Measurements from ENCODE around the gene DHPS.
"Not testable (repeated sequence)": the region's sequence is repeated elsewhere in the genome, so short reads cannot be mapped to it uniquely, and the experiment has no call there.

DHPS gene

GRCh38 chr19:12681074-12681987, at the start of gene DHPS:
Gene DHPS (minus strand): TSS chr19:12681880. CDS start chr19:12681766, 114 bp downstream.
- peak; percentile 81 to 98 (median 93) for DNase-seq
- intact Hi-C loops (cut with DNase I), result loop anchor here (5.0 kb wide), 1 partner anchor 129 kb away; the partner anchor contains the start of gene ZNF564

DNA sequence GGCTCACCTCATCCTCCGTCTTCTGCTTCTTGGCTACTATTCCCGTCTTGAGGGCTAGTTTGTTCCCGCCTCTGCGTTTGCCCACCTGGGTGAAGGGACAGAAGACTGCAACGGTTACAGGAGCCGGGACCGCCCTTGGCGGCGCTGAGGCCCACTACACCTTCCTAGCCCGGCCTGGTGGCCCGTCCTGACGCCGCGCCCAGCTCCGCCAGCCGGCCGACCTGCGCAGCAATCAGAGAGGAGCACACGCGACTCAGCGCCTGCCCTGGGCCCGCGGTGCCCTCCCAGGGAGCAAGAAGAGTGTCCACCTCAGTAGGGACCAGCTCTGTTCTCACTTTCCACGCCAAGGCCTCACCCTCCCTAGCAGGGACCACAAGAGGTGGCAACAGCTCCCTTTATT, 49.7 kb upstream of the DHPS start:
- DNase-seq, result no peak
- intact Hi-C loops (cut with DNase I), result no loop called here

DNA sequence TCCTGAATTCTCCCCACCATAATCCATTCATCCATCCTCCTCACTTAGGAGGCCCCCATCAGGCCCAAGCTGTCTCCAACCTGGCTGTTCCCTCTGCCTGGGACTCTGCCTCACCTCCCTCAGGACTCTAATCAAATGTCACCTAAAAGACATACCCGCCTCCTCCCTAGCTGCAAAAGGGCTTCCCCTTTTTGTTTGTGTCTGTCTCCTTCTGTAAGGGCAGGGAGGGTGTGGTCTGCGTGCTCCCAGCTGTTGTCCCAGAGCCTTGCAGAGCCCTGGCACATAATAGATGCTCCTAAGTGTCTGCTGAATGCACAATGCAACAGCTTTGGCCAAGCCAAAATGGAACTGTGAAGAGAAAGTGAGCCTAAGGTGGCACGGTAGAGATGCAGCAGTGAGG, 48.4 kb upstream of the DHPS start:
- DNase-seq, result no peak

DNA sequence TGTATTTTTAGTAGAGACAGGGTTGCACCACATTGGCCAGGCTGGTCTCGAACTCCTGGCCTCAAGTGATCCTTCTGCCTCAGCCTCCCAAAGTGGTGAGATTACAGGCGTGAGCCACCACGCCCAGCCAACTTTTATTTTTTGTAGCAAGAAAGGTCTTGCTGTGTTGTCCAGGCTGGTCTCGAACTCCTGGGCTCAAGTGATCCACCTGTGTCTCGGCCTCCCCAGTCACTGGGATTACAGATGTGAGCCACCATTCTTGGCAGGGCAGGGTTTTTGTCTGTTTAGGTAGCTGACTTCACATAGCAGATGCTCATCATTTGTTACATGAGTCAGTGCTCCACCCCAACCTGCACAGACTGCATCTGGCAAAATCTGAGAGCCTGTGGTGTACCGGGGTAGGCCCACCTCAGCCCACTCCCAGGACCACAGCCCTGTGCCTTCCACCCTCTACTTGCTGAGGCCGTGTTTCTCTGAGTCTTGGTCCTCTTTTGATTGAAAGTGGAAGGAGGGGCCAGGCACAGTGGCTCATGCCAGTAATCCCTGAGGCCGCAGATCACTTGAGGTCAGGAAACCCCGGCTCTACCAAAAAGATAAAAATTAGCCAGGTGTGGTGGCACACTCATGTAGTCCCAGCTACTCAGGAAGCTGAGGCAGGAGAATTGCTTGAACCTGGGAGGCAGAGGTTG, 46.2 kb upstream of the DHPS start:
- no peak for DNase-seq
- intact Hi-C loops (cut with DNase I), result no loop called here

More for the DNA sequence above, 48.4 kb upstream of the DHPS start:
- intact Hi-C loops (cut with DNase I), result no loop called here

DNA sequence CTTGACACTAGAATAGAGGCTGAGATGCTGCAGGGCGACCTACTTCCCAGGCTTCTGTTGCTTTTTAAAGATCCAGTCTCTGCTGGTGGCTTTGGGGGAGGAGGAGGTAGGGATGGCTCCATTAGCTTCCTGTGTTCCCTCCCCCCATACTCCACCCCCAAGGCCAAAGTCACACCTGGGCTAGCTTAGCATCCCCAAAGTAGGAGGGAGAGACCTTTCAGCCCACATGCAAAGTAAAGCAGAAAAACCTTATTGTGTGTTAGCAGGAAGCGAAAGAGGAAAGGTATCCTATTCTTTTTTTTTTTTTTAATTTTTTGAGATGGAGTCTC, 45.3 kb upstream of the DHPS start:
- no peak for DNase-seq
- intact Hi-C loops (cut with DNase I), result no loop called here

- intact Hi-C loops (cut with DNase I), result not testable (repeated sequence)
Observed at GRCh38 chr19:12725612-12726011, 43.9 kb upstream of the DHPS start.

DNA sequence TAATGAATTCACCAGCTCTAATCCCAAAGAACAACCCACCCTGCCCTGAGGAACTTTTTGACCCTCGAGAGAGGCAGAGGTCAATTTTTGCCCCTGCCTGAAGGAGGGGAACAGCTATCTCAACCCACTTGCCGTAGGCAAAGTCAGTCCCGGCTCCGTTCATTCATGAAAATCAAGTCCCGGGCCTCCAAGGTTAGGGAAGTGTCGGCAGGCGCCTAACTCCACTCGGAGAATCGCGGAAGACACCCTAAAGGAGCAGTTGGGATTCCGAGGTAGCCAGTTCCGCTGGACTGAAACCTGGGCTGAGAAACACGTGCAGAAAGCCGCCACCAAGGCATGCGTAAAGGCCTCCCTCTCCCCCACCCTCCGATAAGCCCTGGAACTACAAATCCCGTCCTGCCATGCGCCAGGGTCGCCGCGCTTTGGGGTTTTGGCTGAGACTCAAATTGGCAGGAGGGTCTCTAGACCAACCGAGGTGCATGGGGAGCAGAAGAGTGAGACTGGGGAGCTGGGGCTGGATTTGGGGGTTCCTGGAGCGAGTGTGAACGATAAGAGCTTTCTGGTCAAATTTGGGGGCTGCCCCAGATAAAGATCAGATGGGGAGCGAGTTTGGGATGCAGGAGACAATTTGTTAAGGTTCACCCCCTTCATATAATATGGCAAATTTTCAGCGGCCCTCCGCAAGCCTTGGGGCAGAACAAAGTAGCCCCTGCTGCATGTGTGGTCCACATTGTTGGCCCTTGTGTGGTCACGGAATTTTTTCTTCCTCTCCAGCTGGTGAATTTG, 42.2 kb upstream of the DHPS start, which contains the start of gene TNPO2:
TNPO2 (minus strand) TSS at position 292 of the 786 bp plus-strand sequence. CDS start 2,955 bp downstream, outside the sequence.
- intact Hi-C loops (cut with DNase I), result loop anchor here (1.0 kb wide), 1 partner anchor 10 kb away; the partner anchor contains the start of gene TRIR
- DNase-seq, result peak; percentile 47 to 88 (median 71)

More at GRCh38 chr19:12725612-12726011, 43.9 kb upstream of the DHPS start:
- not testable (repeated sequence) for DNase-seq

DNA sequence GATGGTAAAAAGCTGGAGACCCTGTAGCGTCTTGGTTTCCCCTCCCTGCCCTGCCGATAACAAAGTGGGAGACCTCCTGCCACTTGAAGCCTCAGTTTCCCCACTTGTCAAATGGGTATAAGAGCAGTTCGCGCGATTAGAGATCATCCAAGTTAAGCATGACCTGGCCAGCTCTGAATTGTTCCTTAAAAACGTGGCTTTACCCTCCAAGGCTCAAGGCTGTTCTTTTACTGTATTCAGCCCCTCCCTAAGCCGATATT, 41.6 kb upstream of the DHPS start:
- no peak for DNase-seq
- intact Hi-C loops (cut with DNase I), result loop anchor here (1.0 kb wide), 1 partner anchor 11 kb away; the partner anchor contains the start of gene TRIR

DNA sequence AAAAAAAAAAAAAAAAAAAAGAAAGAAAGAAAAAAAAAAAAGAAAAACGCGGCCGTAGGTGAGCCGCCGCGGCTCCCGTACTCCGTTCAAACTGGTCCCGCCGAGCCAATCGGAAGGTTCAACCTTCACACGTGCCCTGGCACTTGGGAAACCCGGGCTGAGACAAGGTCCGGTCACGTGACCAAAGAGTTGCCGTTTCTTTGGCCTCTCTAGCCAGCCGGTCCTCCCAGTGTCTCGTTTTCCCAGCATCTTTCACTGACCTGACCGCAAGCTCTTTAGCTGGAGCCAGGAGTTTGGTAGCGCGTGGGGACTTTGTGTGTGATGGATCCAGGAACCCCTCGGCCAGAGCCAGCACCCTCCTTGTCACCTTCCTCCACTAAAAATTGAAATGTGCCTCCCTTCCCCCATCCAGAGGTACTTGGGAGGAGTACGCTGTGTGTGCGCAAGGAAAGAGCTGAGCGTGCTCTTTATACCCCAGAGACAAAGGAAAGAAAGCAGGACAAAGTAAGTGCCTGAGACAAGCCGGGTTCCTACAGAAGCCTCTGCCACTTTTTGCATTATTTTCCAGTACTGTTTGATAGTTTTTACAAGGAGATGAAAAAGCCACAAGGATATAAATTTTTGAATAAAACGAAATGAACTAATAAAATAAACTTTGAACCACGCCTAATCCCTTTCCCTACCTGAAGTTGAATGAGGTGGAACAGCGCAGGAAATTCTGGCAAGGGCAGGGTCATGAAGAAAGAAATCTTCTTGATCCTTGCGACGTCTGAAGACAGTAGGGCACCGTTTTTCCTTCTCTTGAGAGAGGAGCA, 41.1 kb upstream of the DHPS start:
- intact Hi-C loops (cut with DNase I), result loop anchor here (1.0 kb wide), 1 partner anchor 12 kb away; the partner anchor contains the start of gene TRIR

GRCh38 chr19:12721656-12722565, 40.2 kb upstream of the DHPS start:
- peak in 38 of 42 donors; percentile 19 to 74 (median 52) for DNase-seq
- intact Hi-C loops (cut with DNase I), result no loop called here

More for the DNA sequence above, 41.1 kb upstream of the DHPS start:
- DNase-seq, result peak; percentile 94 to 100 (median 98)

- intact Hi-C loops (cut with DNase I), result no loop called here
- DNase-seq, result peak in 25 of 42 donors; percentile 8 to 57 (median 30)
Observed at GRCh38 chr19:12720851-12721655, 39.4 kb upstream of the DHPS start.

DNA sequence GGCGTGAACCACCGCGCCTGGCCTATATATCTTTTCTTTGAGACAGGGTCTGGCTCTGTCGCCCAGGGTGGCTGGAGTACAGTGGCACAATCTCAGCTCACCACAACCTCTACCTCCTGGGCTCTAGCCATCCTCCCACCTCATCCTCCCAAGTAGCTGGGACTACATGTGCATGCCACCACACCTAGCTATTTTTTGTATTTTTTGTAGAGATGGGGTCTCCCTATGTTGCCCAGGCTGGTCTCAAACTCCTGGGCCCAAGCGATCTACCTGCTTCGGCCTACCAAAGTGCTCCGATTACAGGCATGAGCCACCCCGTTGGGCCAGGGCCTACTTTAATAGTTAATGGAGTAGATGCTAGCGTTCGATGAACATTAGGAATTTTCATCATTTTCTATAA, 38.6 kb upstream of the DHPS start:
- DNase-seq, result no peak
- intact Hi-C loops (cut with DNase I), result no loop called here

DNA sequence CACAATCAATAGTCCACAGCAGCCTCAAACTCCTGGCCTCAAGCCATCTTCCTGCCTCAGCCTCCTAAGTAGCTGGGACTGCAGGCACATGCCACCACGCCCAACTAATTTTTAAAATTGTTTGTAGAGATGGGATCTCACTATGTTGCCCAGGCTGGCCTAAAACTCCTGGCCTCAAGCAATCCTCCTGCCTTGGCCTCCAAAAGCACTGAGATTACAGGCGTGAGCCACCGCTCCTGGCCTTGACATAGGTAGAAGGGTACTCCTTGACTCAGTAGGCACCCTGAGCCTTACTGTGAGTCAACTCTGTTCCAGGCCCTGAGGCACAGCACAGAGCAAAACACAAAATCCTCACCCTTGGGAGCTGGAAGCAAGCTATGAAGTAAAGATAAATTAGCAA, 34.2 kb upstream of the DHPS start:
- DNase-seq, result no peak
- intact Hi-C loops (cut with DNase I), result no loop called here

DNA sequence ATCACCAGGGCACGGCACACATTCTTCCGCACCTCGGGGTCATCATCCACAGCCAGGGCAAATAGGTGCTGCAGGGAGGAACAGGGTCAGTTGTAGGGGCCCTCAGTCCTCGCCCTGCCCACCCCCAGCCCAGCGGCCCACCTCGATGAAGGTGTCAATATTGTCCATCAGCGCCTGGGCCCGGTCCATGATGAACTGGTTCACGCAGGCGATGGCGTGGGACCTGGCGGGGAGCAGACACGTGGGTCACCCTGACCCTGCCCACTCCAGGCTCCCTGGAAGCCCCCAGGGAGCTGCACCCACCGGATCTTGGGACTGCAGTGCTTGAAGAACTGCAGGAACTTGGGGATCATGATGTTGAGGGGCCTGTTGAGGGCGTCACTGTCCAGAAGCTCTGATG, 33.4 kb upstream of the DHPS start:
- DNase-seq, result no peak
- intact Hi-C loops (cut with DNase I), result no loop called here

DNA sequence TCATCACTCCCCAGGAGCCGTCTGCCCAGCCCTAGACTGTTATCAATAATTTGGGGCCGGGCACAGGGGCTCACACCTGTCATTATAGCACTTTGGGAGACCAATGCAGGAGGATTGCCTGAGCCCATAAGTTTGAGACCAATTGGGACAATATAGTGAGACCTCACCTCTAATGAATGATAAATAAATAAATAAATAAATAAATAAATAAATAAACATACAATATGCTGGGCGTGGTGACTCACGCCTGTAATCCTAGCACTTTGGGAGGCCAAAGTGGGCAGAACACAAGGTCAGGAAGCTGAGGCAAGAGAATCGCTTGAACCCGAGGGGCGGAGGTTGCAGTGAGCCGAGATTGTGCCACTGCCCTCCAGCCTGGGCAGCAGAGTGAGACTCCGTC, 31.6 kb upstream of the DHPS start:
- intact Hi-C loops (cut with DNase I), result not testable (repeated sequence)

GRCh38 chr19:12712077-12712476, 30.4 kb upstream of the DHPS start:
- intact Hi-C loops (cut with DNase I), result not testable (repeated sequence)
- peak in 22 of 42 donors; percentile 15 to 58 (median 33) for DNase-seq

More for the DNA sequence above, 31.6 kb upstream of the DHPS start:
- DNase-seq, result not testable (repeated sequence)

DNA sequence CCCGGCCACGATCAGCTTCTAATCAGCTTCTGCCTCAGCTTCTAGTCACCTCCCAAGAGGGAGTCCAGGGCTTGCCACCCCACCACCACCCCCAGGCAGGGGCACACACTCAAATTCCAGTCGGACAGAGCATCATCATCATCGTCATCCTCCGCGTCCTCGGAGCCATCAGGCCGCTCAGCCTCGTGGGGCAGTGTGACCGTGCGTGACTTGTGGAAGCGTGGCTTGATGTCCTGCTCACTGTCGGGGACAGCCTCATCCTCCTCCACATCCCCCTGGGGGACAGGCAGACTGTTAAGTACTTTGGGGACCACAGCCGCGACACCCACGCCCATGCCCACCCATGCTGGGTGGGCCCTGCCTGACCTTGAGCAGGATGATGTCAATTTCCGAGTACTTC, 29.5 kb upstream of the DHPS start:
- intact Hi-C loops (cut with DNase I), result no loop called here

More for the DNA sequence above, 29.5 kb upstream of the DHPS start:
- DNase-seq, result no peak

Measured in head of caudate nucleus (tissue), 42 donors.